ELR (cell line): Measurements from ENCODE around the gene ADCY1.

Source experiments
- DNase-seq: peaks from one replicate; pipeline ENCODE4 v3.0.0-alpha.2; 2015; ENCODE audit warnings: low read depth

Gene ADCY1

DNA sequence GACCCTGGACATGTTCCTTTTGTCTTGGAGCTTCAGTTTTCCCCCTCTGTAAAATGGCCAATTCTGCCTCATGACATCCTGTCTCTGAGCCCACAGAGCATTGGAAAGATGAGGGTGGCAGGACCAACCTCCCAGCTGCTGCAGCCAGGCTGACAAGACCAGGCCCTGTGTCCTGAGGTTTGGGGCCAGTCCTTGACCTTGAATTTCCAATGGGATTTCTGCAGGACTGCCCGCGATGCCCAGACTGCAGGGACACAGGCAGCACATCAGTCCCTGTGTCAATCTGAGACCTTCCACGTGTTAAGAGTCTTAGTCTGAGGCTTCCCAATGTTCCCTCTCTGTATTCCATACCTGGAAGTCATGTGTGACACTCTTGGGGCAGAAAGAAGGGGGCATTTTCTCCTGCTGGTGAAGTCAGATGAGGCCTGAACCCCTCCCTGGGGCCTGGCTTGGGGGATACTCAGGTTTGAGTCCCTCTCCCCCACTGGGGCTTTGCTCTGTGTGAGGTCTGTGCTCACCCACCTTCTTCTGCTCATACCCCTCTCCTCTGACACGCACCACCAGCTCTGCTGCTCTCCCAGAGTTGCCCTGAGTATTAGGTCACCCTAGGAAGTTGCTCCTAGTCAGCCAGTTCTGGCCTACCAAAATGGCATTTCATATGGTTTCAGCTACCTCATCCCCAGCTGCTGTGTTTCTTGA, 79.2 kb downstream of the ADCY1 start:
- no peak for DNase-seq

DNA sequence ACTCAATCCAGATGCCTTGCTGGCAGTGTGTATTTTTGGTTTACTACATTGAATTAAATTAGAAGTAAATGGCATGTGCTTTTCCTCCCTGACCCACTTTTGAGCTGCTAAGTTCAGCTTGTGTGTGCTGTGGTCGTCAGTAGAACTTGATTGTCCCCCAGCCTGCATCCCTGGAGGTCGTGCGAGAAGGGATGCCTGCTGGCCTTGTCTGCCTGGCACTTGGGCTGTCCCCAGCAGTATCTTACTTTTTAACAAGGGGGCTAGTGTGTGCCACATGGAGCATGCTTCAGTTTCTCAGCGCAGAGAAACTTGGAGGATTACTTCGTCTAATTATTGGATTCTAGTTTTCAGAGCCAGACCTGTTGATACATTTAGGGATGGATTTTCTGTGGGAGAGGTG, 80.2 kb downstream of the ADCY1 start:
- no peak for DNase-seq

DNA sequence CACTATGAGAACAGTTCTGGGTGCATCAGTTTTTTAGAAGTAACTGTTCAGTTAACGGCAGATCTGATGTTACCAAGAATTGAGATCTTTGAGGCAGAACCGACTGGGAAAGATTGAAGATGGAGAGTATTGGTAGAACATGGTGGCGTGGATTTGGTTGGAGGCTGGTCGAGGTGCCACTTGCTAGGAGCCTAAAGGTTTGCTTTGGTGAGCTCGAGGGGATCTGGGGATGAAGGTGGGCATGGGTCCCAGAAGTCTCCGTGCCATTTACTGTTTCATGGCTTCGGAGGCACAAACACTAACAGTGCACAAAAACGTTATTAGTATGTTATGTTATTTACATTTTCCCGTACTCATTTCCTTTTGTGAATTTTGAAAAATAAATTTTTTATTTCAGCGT, 81.4 kb downstream of the ADCY1 start:
- no peak for DNase-seq

DNA sequence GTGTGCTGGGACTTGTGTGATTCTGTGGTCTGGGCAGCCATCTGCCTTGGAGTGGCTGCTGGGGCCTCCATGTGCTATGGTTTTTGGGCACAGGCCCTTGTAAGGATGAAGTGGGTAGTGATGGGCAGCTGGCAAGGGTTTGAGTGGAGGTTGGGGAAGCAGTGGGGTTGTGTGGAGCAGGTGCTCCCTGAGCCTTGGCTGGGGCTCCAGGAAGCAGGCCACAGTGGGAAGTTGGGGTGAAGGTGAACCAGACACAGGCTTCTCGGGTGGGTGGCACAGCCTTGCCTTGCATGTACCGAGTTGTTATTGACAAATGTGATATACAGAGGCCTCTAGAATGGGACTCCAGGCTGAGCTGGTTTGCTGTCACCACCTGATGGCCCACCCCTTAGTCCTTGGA, 82.3 kb downstream of the ADCY1 start:
- no peak for DNase-seq

DNA sequence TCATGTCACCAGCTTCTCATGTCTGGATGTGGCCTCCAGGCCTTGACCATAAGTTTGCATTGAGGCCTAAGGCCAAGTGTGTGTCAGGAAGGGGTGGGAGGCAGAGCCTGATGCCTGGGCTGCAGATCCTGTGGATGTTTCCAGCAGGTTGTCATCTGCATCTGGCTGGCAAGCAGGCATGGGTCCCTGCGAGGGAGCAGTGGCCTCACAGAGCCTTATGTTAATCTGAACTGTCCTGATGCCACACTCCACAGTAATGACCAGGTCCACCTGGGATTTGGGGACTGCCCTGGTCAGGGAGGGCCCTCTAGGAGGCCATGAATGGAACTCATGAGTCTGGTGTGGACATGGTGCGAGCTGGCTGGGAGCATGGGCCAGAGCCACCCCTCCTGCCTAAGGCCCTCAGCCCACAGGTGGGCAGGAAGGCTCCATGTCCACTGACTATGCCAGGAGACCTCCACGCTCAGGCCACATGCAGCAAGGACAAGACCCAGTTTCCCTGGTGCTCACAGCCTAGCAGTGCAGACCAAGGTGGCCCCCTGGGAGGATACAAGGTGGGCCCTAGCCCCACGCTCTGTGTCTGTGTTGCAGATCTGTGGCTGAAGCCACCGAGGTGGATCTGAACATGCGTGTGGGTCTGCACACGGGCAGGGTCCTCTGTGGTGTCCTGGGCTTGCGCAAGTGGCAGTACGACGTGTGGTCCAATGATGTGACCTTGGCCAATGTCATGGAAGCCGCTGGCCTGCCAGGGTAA, 83.1 kb downstream of the ADCY1 start:
- no peak for DNase-seq

DNA sequence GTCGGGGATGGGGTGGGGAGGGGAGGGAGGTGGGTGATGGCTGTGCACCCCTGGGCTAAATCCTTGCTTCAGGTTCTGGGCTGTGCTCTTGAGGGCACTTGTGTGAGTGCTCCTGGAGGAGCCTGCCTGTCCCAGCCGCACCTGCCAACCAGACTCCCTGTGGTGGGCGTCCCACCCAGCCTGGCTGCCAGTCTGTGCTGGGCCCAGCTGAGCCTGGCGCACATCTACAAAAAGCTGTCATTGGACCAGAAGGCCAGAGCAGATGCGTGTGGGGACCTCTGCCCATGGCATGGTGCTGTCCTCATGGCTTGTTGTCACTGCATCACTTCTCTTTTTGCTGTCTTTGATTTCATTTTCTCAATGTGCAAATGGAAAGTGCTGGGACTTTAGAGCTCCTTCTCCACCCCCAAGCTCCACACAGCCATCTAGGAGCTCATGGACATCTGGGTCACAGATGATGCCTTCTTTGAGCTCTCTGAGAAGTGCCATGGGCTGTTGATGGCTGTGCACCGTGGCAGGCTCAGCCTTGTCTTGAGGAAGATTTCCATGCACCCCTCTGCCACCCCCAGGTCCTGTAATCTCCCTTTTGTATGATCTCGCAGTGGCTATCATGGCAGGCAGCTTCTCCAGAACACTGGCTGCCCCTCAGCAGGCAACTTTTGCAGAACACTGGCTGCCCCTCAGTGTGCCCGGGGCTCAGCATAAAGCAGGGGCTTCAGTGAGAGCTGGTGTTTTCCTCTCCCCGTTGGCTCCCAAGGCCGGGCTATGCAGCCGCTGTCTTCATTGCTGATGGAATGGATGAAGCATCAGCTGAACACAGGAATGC, 83.9 kb downstream of the ADCY1 start:
- no peak for DNase-seq

DNA sequence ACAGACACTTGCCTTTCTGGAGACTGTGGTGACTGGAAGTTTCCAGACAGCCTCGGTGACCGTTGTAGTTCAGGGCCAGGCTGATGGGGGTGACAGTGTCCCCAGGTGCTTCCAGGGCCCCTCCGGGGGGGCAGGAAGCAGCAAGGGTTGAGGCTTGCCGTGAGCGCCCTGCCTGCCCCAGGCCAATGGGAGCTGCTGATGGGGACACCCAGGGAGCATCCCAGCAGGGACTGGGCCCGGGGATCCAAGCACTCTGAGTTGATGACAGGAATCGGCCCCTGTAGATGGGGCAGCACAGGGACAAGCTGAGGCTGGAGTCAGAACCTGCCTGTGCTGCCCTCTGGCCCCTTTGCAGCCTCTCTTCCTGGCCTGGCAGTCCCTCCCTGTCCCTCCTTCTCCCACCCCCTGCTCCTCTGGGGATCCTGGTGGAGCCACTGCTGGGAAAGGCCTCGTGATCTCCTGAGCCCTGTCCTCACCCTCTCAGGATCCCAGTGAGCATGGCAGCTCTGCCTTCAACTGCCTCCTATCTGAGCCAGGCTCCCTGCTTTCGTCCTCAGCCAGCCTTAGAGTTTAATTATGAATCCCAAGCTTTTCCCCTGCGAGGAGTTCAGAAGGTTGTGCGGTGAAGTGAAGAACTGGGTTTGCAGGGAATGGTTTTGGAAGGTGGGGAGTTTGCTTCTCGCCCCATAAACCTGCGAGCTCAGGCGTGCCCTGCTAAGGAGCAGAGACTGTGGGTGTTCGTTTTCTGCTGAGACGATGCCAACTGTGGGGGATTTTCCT, 84.7 kb downstream of the ADCY1 start:
- DNase-seq: no peak

DNA sequence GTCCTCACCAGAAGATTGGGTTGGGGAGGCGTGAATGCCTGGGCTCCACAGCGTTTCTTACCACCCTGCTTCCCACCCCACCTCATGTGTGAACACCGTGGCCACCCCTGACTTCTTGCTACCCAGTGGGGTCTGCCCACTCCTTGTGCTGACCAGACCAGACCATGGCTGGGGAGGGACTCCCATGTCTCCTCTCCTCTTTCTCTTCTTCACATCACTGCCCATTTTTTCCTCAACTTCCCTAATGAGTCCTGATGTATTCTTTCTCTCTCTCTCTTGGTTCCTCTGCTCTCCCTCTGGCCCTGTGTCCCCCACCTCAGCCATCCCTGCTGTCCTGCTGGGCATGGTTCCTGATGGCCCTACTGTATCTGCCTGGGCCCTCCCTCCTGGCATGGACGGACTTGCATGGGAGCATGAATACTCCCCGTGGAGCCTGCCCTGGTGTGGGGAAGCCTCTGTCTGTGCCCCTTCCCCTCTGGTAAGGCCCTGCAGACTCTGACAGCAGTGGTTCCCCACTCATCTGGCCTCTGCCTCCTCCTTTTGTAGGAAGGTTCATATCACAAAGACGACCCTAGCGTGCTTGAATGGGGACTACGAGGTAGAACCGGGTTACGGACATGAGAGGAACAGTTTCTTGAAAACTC, 85.5 kb downstream of the ADCY1 start:
- no peak for DNase-seq

DNA sequence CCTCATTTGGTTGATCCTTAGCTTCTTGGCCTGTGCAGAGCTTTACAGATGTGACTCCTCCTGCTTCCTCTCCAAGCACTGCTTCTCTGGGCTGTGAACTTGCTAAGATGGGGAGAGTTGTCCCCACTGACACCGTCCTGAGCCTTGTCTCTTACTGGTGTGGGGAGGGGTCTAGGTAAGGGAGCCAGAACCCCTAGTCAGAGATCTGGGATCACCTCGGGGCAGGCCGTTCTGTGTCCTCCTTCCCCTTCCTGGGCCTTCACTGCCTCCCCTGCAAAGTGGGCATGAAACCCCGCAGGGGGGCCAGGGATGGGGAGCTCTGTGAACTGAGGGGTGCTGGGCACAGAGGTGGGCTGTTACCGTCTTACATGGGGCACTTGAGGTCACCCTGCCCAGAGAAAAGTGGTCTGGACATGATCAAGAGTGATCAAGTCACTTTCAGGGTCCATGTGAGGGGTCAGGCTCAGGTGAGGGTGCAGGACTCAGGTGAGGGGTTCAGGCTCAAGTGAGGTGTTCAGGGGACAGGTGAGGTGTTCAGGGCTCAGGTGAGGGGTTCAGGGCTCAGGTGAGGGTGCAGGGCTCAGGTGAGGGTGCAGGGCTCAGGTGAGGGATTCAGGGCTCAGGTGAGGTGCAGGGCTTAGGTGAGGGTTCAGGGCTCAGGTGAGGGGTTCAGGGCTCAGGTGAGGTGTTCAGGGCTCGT, 86.2 kb downstream of the ADCY1 start:
- DNase-seq: no peak

DNA sequence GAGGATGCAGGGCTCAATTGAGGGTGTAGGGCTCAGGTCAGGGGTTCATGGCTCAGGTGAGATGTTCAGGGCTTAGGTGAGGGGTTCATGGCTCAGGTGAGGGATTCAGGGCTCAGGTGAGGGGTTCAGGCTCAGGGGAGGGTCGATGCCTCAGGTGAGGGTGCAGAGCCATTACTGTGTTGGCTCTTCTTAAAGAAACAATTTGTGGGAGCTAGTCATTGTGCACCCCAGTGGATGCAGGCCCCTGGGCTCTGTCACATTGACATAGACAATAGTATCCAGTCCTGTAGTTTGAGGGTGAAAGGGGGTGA, 86.7 kb downstream of the ADCY1 start:
- no peak for DNase-seq

DNA sequence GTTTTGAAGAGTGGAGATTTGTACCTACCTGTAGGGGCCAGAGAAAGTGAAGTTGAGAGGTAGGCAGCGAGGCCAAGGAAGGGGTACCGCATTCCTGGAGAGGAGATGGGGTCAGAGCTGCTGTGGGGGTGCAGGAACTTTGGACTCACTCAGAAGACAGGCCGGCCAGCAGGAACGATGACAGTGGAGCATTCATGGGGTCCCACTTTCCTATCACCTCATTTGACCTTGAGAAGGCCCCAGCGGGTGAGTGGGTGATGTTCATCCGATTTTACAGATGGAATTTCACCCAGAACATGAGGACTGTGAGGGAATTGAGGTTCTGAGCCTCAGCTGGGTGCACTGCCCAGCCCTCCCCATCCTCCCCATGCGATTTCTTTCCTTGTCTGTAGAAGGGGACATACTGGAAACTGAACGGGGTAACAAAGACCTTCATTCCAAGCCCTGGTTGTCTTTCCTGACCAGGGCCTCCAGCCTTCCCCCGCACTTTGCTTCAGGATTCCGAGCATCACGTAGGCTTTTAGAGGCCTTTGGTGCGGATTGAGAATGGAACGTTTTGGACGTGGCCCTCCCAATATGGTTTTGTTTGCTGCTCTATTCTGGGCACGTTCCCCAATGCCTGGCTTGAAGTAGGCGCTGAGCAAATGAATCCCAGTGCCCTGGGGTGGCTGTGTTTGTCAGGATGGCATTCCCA, 87.3 kb downstream of the ADCY1 start:
- DNase-seq: no peak

DNA sequence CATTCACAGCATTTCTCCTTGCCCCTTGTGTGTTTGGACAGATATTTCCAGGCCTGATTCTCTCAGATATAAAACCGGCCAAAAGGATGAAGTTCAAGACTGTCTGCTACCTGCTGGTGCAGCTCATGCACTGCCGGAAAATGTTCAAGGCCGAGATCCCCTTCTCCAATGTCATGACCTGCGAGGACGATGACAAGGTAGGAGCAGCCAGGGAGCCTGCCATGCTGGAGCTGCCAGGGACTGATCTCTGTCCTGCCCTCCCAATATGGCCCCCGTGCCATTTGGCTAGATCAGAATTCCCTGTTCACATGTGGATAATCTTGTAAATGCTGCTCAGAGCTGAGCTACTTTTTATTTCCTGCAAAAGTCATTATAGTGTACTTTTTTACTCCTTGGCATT, 87.8 kb downstream of the ADCY1 start:
- DNase-seq: no peak

DNA sequence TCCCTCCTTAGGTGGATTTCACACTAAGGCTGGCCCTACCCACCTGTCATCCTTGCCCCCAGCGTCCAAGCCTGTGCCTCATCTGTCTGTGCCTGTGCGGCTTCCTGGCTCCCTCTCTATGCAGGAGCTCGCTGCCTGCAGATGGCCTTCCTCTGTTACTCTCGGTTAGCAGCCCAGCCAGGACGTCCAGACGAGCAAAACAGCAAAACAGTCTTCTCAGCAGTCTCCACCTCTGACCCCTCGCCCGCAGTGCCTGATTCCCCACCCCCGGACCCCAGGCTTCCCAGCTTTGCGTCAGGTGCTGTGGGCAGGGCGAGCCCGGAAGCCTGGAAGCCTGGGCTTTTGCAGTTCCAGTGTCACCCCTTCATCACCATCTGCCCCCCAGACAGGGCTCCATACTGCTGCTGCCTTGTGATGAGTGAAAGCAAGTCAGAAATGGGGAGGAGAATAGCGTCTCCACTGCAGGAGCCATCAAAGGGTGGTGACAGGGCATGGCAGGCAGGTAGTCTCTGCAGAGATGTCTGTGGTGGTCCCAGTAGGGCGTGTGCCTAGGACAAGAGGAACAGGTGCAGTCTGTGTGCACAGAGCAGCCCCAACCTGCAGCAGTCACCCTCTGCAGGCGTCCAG, 88.5 kb downstream of the ADCY1 start:
- no peak for DNase-seq

DNA sequence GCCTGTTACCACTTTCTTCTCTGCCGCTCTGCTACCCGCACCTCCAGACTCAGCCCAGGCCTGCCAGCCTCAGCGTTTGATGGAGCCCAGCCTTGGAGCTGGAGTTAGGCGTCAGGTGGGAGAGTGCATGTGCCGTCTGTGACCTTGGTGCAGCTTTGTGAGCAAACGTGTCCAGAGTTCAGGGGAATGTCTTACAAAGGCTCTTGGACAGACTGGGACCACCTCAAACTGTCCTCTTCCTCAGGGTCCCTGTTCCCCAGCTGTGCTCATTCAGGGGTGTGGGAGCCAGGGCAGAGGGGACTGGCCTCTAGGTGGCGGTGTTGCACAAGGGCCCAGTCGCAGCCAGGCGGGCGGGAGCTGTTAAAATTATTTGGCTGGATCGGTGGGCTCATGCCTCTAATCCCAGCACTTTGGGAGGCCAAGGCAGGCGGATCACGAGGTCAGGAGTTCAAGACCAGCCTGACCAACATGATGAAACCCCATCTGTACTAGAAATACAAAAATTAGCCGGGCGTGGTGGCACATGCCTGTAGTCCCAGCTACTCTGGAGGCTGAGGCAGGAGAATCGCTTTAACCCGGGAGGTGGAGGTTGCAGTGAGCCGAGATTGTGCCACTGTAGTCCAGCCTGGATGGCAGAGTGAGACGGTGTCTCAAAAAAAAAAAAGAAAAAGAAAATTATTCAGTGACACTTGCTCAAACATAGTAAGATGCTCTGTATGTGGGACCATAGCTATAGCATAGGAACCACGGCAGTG, 89.2 kb downstream of the ADCY1 start:
- peak; percentile 58 for DNase-seq

DNA sequence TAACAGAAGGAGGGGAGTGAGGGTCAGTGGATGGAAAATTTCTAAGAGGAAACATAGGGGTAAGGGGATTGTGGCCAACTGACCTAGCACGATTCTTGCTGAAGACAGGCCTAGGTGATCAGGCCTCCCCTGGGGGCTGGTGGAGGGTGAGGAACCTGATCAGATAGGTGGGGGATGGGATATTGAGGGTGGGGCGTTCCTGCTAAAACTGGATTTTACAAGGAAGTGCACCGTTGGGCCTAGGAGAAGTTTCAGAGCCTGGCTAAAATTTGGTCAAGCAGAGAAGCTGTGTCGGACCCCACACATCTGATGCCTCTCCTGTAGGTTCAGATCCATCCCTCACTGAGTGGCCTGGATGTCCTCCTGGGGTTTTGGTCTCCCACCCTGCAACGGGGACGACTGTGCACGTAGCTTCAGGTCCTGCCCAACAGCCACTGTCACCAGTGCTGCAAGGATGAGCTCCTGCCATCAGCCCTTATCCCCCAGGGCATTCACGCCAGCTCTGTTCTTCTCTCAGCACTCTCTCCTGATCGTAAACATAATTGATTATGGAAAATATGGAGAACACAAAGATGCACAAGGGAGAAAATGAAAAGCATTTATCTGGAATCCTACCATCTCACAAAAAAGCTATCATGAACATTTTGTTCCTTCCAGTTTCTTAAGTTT, 89.9 kb downstream of the ADCY1 start:
- DNase-seq: no peak

DNA sequence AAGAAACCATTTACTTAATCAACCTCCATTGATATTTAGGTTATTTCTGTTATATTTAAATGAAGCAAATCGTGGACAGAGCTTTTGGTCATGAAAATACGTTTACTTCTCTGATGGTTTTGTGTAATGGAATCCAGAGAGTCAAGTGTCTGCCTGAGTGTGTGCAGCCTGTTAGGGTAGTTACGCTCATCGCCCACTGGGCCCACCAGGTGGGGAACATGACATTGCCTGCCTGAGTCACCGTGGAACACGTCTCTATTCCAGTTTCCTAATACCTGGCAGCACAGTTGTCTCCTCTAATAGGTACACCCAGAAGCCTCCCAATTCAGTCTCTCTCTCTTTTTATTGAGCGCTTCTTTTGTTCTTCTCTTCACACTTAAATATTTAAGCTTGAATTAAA, 91.0 kb downstream of the ADCY1 start:
- DNase-seq: no peak

DNA sequence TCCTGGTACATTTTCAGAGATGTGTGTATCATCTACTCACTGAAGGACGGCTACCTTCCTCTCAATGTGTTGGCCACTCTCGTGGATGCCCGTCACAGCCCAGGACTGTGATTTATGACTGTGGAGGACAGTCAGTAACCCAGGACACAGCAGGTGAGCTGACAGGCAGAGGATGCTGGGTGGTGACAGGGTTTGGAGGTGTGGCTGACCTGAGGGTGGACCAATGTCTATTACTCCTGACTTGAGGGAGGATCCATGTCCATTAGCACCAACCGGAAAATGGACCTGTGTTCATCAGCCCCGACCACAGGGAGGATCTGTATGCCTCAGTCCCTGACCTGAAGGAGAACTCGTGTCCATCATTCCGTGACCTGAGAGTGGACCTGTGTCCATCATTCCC, 96.1 kb downstream of the ADCY1 start:
- DNase-seq: no peak

DNA sequence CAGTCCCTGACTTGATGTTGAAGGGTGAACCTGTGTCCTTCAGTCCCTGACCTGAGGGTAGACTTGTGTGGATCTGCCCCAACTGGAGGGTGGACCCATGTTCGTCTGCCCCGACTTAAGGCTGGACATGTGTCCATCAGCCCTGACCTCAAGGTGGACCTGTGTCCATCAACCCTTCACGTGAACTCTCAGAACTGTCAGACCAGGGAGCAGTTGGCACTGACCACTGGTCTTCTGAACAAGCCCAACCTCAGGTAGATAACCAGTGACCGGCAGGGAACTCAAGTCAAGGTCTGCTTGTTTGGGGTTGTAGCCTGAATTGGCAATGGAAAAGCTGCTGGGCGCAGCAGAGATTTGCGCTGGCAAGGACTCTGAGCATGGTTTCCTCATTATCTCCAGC, 96.5 kb downstream of the ADCY1 start:
- DNase-seq: no peak
